SK-N-SH (cell line): ENCODE measurements around the gene ZFHX3.

Experiments used
- EZH2phosphoT487 ChIP-seq: fragments of 200-600 bp; sonication (generic); IDR thresholded peaks from 2 replicates; pipeline ENCODE4 v1.6.1; 2017; ENCODE audit warnings: low read depth, mixed run types, mild to moderate bottlenecking, antibody characterized with exemption, moderate library complexity, borderline replicate concordance
- MXI1 ChIP-seq: IDR thresholded peaks from 2 replicates; pipeline ENCODE4 v1.6.1; 2012; ENCODE audit warnings: mild to moderate bottlenecking, low read depth, low read length, improper control_type of control experiment
- RAD21 ChIP-seq: IDR thresholded peaks from 2 replicates; pipeline ENCODE4 v1.6.1; 2012; ENCODE audit warnings: mild to moderate bottlenecking, low read length
- SIN3A ChIP-seq: IDR thresholded peaks from 2 replicates; pipeline ENCODE4 v1.6.1; 2012; ENCODE audit warnings: low read depth, mild to moderate bottlenecking, low read length, moderate library complexity, borderline replicate concordance
- TF ChIP-seq, protein P1 (sequence below): fragments of 200-600 bp; sonication (generic); IDR thresholded peaks from 2 replicates; pipeline ENCODE4 v1.6.1; 2017; ENCODE audit warnings: antibody characterized with exemption, mild to moderate bottlenecking, moderate library complexity
- TF ChIP-seq, protein P2 (sequence below): IDR thresholded peaks from 2 replicates; pipeline ENCODE4 v1.4.0; 2012; ENCODE audit warnings: low read depth, borderline replicate concordance

DNA sequence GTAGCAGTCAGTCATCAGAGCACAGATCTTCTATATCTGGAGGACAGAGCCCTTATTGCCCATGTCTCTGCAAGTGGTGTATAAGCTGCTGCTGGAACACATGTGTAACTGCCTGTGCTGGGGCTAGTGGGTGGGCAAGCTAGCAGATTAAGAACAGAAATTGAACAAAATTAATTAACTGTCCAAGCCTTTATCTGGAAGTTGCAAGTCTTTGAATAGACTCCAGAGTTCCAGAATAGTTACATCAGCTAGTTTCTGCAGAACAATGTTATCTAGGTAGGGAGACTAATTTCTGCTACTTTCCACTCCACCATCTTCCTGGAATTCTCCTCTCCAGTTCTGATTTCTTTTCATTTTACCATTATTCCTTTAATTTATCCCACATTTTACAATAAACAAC lies 287.3 kb downstream of the ZFHX3 start:
- TF ChIP-seq, protein P1, sequence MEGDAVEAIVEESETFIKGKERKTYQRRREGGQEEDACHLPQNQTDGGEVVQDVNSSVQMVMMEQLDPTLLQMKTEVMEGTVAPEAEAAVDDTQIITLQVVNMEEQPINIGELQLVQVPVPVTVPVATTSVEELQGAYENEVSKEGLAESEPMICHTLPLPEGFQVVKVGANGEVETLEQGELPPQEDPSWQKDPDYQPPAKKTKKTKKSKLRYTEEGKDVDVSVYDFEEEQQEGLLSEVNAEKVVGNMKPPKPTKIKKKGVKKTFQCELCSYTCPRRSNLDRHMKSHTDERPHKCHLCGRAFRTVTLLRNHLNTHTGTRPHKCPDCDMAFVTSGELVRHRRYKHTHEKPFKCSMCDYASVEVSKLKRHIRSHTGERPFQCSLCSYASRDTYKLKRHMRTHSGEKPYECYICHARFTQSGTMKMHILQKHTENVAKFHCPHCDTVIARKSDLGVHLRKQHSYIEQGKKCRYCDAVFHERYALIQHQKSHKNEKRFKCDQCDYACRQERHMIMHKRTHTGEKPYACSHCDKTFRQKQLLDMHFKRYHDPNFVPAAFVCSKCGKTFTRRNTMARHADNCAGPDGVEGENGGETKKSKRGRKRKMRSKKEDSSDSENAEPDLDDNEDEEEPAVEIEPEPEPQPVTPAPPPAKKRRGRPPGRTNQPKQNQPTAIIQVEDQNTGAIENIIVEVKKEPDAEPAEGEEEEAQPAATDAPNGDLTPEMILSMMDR = no peak
- no peak for TF ChIP-seq EZH2phosphoT487
- TF ChIP-seq, protein P2, sequence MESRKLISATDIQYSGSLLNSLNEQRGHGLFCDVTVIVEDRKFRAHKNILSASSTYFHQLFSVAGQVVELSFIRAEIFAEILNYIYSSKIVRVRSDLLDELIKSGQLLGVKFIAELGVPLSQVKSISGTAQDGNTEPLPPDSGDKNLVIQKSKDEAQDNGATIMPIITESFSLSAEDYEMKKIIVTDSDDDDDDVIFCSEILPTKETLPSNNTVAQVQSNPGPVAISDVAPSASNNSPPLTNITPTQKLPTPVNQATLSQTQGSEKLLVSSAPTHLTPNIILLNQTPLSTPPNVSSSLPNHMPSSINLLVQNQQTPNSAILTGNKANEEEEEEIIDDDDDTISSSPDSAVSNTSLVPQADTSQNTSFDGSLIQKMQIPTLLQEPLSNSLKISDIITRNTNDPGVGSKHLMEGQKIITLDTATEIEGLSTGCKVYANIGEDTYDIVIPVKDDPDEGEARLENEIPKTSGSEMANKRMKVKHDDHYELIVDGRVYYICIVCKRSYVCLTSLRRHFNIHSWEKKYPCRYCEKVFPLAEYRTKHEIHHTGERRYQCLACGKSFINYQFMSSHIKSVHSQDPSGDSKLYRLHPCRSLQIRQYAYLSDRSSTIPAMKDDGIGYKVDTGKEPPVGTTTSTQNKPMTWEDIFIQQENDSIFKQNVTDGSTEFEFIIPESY = no peak
- TF ChIP-seq SIN3A = no peak
- TF ChIP-seq MXI1 = no peak
- no peak for TF ChIP-seq RAD21
